Activated CD8-positive, alpha-beta memory T cell treated with anti-CD3 and anti-CD28 coated beads for 4 hours (primary cell): ENCODE results near the gene UGT8.

ENCODE experiments used
- DNase-seq, 2 donors: peaks; one replicate each; pipeline ENCODE4 v3.0.0-alpha.2; 2020; ENCODE audit warnings: low read depth in 2 of 2

UGT8 gene

GRCh38 chr4:114690571-114690970 is 92.0 kb downstream of the UGT8 start:
- no peak for DNase-seq

DNA sequence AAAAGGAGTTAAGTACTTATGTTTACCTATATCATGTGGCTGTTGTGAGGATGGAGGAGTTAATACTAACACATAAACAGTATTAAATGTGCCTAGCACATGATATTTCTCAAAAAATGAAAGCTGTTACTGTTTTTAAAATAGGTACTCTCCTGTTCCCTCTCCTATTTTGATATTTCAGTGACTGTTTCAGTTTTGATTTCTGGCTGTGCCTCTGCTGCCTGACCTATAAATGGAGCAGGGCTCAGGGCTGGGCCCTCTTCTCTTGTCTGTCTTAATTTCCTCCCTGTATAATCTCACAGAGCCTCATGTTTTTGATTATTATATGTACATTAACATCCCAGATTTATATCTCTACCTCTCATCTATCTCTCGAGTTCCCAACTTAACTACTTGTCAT is 93.3 kb downstream of the UGT8 start:
- DNase-seq = no peak

DNA sequence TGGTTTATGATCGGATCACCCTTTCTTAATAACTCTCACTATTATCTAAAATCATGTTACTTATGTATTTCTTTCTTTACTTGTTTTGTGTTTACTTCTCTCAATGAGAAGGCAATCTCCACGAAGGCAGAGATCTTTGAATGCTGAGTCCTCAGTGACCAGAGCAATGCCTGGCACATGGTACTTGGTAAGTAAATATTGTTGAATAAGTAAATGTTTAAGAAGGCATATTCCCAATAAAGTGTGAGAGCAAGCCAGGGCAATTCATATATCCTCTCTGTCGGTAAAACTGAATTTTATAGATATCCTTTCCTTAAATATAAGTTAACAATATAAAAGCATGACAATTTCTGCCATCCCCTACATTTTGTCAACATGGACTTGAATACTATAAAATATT is 94.4 kb downstream of the UGT8 start:
- DNase-seq = no peak

DNA sequence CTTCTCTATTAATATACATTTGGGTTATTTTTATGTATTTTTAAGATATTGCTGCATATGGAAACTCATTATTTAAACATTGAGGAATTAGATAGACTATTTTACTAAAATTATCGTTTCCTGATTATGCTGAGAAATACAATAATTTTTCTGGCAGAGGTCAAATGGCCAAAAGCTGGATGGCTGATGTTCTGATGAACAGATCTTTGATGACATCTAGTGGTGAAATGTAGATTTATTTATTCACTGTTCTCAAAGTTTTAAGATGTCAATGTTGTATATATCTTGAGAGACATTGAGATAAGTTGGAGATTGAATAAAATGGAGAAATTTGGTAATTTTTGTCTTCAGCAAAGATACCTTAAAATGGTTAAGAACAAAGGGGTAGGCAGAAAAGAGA is 96.2 kb downstream of the UGT8 start:
- DNase-seq = no peak

- DNase-seq = no peak
Measured at GRCh38 chr4:114698231-114698630, 99.6 kb downstream of the UGT8 start.

GRCh38 chr4:114701491-114701890 is 102.9 kb downstream of the UGT8 start:
- DNase-seq = no peak

DNA sequence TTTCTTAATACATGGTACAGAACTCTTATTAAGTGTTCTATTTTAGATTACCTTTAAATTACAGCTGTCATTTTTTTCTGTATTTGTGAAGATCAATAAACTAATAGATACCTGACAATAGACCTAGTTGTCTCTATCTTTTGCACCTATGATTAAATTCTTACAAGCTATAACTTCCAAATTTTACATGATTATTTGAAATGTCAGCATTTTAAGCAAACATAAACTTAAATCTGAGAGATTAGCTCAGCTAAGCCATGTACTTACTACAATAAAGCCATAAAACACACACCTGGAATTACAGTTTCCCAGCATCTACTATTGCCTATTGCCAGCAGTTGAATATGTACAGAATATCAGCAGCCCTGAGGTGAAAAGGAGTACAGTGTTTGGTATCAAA is 118.8 kb downstream of the UGT8 start:
- no peak for DNase-seq

- no peak for DNase-seq
Measured at GRCh38 chr4:114725066-114725465, 126.5 kb downstream of the UGT8 start.

GRCh38 chr4:114727461-114727860 is 128.9 kb downstream of the UGT8 start:
- DNase-seq = no peak
